ENCODE measurements around the gene ADD3.
"Not testable (repeated sequence)": the region's sequence is repeated elsewhere in the genome, so short reads cannot be mapped to it uniquely, and the experiment has no call there.

Gene ADD3

GRCh38 chr10:110115784-110116520 lies 108.2 kb downstream of the ADD3 start:
- no peak for DNase-seq

- DNase-seq = no peak
Measured at GRCh38 chr10:110118891-110119621, 111.3 kb downstream of the ADD3 start.

GRCh38 chr10:110123594-110123993 lies 115.8 kb downstream of the ADD3 start:
- no peak for DNase-seq

GRCh38 chr10:110129490-110129889 lies 121.7 kb downstream of the ADD3 start:
- DNase-seq = no peak

- no peak for DNase-seq
Measured at GRCh38 chr10:110134917-110135316, 127.1 kb downstream of the ADD3 start.

- DNase-seq = not testable (repeated sequence)
Measured at GRCh38 chr10:110135836-110136235, 128.1 kb downstream of the ADD3 start.

- DNase-seq = no peak
Measured at GRCh38 chr10:110137142-110137545, 129.4 kb downstream of the ADD3 start.

GRCh38 chr10:110138197-110138812 lies 130.5 kb downstream of the ADD3 start:
- DNase-seq = no peak

- DNase-seq = no peak
Measured at GRCh38 chr10:110141185-110141584, 133.4 kb downstream of the ADD3 start.

GRCh38 chr10:110141871-110142635 lies 134.3 kb downstream of the ADD3 start:
- DNase-seq = no peak

GRCh38 chr10:110142965-110143364 lies 135.2 kb downstream of the ADD3 start:
- DNase-seq = no peak

- DNase-seq = no peak
Measured at GRCh38 chr10:110144507-110144906, 136.7 kb downstream of the ADD3 start.

GRCh38 chr10:110147961-110148360 lies 140.2 kb downstream of the ADD3 start:
- no peak for DNase-seq

GRCh38 chr10:110149259-110149658 lies 141.5 kb downstream of the ADD3 start:
- DNase-seq = no peak

GRCh38 chr10:110150046-110150445 lies 142.3 kb downstream of the ADD3 start:
- DNase-seq = no peak

GRCh38 chr10:110150981-110151380 lies 143.2 kb downstream of the ADD3 start:
- no peak for DNase-seq

- no peak for DNase-seq
Measured at GRCh38 chr10:110151467-110151866, 143.7 kb downstream of the ADD3 start.

GRCh38 chr10:110151971-110152370 lies 144.2 kb downstream of the ADD3 start:
- no peak for DNase-seq

GRCh38 chr10:110153396-110153795 lies 145.6 kb downstream of the ADD3 start:
- DNase-seq = no peak

- DNase-seq = no peak
Measured at GRCh38 chr10:110156046-110156445, 148.3 kb downstream of the ADD3 start.

- no peak for DNase-seq
Measured at GRCh38 chr10:110158051-110159005, 150.5 kb downstream of the ADD3 start.

GRCh38 chr10:110160081-110160480 lies 152.3 kb downstream of the ADD3 start:
- DNase-seq = no peak

Data from activated CD4-positive, alpha-beta T cell treated with anti-CD3 and anti-CD28 coated beads, Interleukin-2, amount 50 U/mL, for 48 hours (primary cell).